Thymus (tissue), 11 donors: ENCODE results near the gene ACSL3. TPM values are rescaled to one million over a fixed set of nuclear protein-coding genes. Genes with fewer than 3 reads are reported as not detected.

ENCODE experiments used
- DNase-seq, 9 donors: peaks; one replicate each; pipeline ENCODE4 v3.0.0-alpha.2; 2013; ENCODE audit warnings: low spot score in 9 of 9, low read depth in 6 of 9, missing footprints in 1 of 9
- H3K27ac ChIP-seq, 2 donors: one replicate each; pipeline ENCODE4 v1.5.1; 2013; ENCODE audit warnings: control low read depth in 1 of 2, low read depth in 1 of 2, low read length in 1 of 2, mild to moderate bottlenecking in 1 of 2, moderate library complexity in 1 of 2
- H3K27me3 ChIP-seq, 2 donors: one replicate each; pipeline ENCODE4 v1.5.1; 2013; ENCODE audit warnings: low read length in 1 of 2; ENCODE audit not compliant: control insufficient read depth in 2 of 2, insufficient read depth in 1 of 2
- H3K36me3 ChIP-seq, 2 donors: one replicate each; pipeline ENCODE4 v1.5.1; 2013; ENCODE audit warnings: low read length in 1 of 2, mild to moderate bottlenecking in 1 of 2, moderate library complexity in 1 of 2; ENCODE audit not compliant: control insufficient read depth in 2 of 2, insufficient read depth in 2 of 2
- H3K4me1 ChIP-seq, 2 donors: one replicate each; pipeline ENCODE4 v1.5.1; 2013; ENCODE audit warnings: low read length in 2 of 2; ENCODE audit not compliant: control insufficient read depth in 2 of 2, insufficient read depth in 2 of 2
- H3K4me3 ChIP-seq, 2 donors: one replicate each; pipeline ENCODE4 v1.5.1; 2013; ENCODE audit warnings: low read length in 2 of 2, control low read depth in 1 of 2, mild to moderate bottlenecking in 1 of 2
- H3K9me3 ChIP-seq, 2 donors: one replicate each; pipeline ENCODE4 v1.5.1; 2013; ENCODE audit warnings: low read length in 1 of 2, mild to moderate bottlenecking in 1 of 2; ENCODE audit not compliant: control insufficient read depth in 2 of 2, insufficient read depth in 1 of 2
- WGBS: extraction: QIAGEN DNeasy Blood & Tissue Kit; methylation state at CpG from one replicate; pipeline ENCODE4 v1.1.7; 2013; 5-methylcytosine and 5-hydroxymethylcytosine counted together
- polyA plus RNA-seq: library from polyadenylated mRNA; stranded (reverse); fragments of 200-250 nt; gene quantifications from one replicate; pipeline ENCODE4 v1.2.3, GENCODE V29; 2013
- total RNA-seq: library from RNA; stranded (reverse); fragments of 120-200 nt; gene quantifications from one replicate; pipeline ENCODE4 v1.2.4, GENCODE V29; 2013
- donor health status: healthy.

ACSL3 gene
- total and polyA plus RNA-seq, 2 donors = 32.9 to 40.7 TPM

- 97% methylated on average over 11 of the region's 11 CpGs for WGBS
- Histone ChIP-seq H3K4me1 (no peaks in the 10 kb centered on the region), H3K27ac (no peak overlapping the region), H3K4me3 (no peak overlapping the region), H3K27me3 (no peaks in the 10 kb centered on the region), H3K9me3 (no peaks in the 10 kb centered on the region), H3K36me3 (no peaks in the 10 kb centered on the region)
- no peak for DNase-seq
Measured at GRCh38 chr2:222828572-222828971, 32.3 kb upstream of the ACSL3 start.

- DNase-seq = no peak
- 85% methylated on average over 3 of the region's 3 CpGs for WGBS
- H3K4me1 ChIP-seq = no peaks in the 10 kb centered on the region
- H3K36me3 ChIP-seq = no peaks in the 10 kb centered on the region
- no peak overlapping the region for H3K27ac ChIP-seq
- H3K27me3 ChIP-seq = no peaks in the 10 kb centered on the region
- H3K4me3 ChIP-seq = no peak overlapping the region
- H3K9me3 ChIP-seq = no peaks in the 10 kb centered on the region
Measured at GRCh38 chr2:222830164-222830563, 30.7 kb upstream of the ACSL3 start.

- DNase-seq = no peak
- Histone ChIP-seq H3K4me3 (no peak overlapping the region), H3K9me3 (no peaks in the 10 kb centered on the region), H3K4me1 (no peaks in the 10 kb centered on the region), H3K36me3 (no peaks in the 10 kb centered on the region), H3K27ac (no peak overlapping the region), H3K27me3 (no peaks in the 10 kb centered on the region)
- over 99% methylated on average over 2 of the region's 2 CpGs for whole genome bisulfite sequencing
Measured at GRCh38 chr2:222833410-222833809, 27.4 kb upstream of the ACSL3 start.

- no peaks in the 10 kb centered on the region for H3K9me3 ChIP-seq
- no peak overlapping the region for H3K27ac ChIP-seq
- DNase-seq = no peak
- no peaks in the 10 kb centered on the region for H3K27me3 ChIP-seq
- 73% methylated on average over 8 of the region's 8 CpGs for WGBS
- H3K4me1 ChIP-seq = no peaks in the 10 kb centered on the region
- H3K4me3 ChIP-seq = no peak overlapping the region
- H3K36me3 ChIP-seq = no peaks in the 10 kb centered on the region
Measured at GRCh38 chr2:222835143-222835822, 25.6 kb upstream of the ACSL3 start.

GRCh38 chr2:222835823-222836151 is 25.0 kb upstream of the ACSL3 start:
- Histone ChIP-seq H3K4me1 (no peaks in the 10 kb centered on the region), H3K36me3 (no peaks in the 10 kb centered on the region), H3K4me3 (no peak overlapping the region), H3K9me3 (no peaks in the 10 kb centered on the region), H3K27me3 (no peaks in the 10 kb centered on the region), H3K27ac (no peak overlapping the region)
- 98% methylated on average over 5 of the region's 5 CpGs for WGBS
- DNase-seq = no peak

- Histone ChIP-seq H3K9me3 (no peaks in the 10 kb centered on the region), H3K4me1 (no peaks in the 10 kb centered on the region), H3K27me3 (no peaks in the 10 kb centered on the region), H3K36me3 (no peaks in the 10 kb centered on the region), H3K4me3 (no peak overlapping the region), H3K27ac (peak overlapping the region; percentile 50 to 70)
- WGBS = 92% methylated on average over 4 of the region's 4 CpGs
- DNase-seq = no peak
Measured at GRCh38 chr2:222837643-222838056, 23.2 kb upstream of the ACSL3 start.

- Histone ChIP-seq H3K36me3 (no peaks in the 10 kb centered on the region), H3K9me3 (no peaks in the 10 kb centered on the region), H3K4me1 (no peaks in the 10 kb centered on the region), H3K27me3 (no peaks in the 10 kb centered on the region), H3K4me3 (no peak overlapping the region), H3K27ac (no peak overlapping the region)
- peak in 1 of 9 donors; percentile 28 for DNase-seq
- WGBS = 54% methylated on average over 3 of the region's 3 CpGs
Measured at GRCh38 chr2:222840060-222840802, 20.6 kb upstream of the ACSL3 start.

GRCh38 chr2:222842491-222843174 is 18.2 kb upstream of the ACSL3 start:
- DNase-seq = peak in 1 of 9 donors; percentile 21
- WGBS = 72% methylated on average over 3 of the region's 3 CpGs
- Histone ChIP-seq H3K36me3 (no peaks in the 10 kb centered on the region), H3K9me3 (no peaks in the 10 kb centered on the region), H3K27me3 (no peaks in the 10 kb centered on the region), H3K4me3 (no peak overlapping the region), H3K4me1 (no peaks in the 10 kb centered on the region), H3K27ac (peak overlapping the region in 1 of 2 donors; percentile 56)

- 94% methylated on average over 6 of the region's 6 CpGs for WGBS
- H3K27me3 ChIP-seq = no peaks in the 10 kb centered on the region
- no peak overlapping the region for H3K27ac ChIP-seq
- H3K4me3 ChIP-seq = no peak overlapping the region
- H3K36me3 ChIP-seq = no peaks in the 10 kb centered on the region
- H3K4me1 ChIP-seq = no peaks in the 10 kb centered on the region
- no peak for DNase-seq
- H3K9me3 ChIP-seq = no peaks in the 10 kb centered on the region
Measured at GRCh38 chr2:222844323-222844722, 16.5 kb upstream of the ACSL3 start.
